Measurements from ENCODE around the gene FAM53B.

FAM53B gene

DNA sequence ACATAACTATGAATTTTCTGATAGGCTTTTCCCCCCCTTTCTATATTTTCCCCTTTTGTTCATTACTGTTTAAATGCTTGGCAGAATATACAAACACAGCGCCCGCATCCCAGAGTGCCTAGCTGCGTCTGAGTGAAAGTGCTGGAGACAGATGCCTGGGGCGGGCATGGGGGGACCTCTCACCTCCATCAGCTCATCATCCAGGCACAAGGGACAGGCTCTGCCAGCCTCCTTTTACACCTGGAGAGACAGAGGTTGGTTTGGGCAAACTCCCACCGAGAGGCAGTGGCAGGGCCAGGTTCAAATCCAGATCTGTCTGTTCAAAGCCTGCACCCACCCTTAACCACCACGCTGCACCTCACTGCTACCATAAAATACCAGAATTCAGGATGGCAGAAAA, 104.5 kb downstream of the FAM53B start:
- DNase-seq (ENCODE audit: low read depth in 2 of 2) = no peak
- H3K4me3 ChIP-seq (replicated peaks in 1 of 2; ENCODE audit: low read depth in 2 of 2, low read length in 2 of 2) = no peak overlapping the region
- TF ChIP-seq, protein P1, sequence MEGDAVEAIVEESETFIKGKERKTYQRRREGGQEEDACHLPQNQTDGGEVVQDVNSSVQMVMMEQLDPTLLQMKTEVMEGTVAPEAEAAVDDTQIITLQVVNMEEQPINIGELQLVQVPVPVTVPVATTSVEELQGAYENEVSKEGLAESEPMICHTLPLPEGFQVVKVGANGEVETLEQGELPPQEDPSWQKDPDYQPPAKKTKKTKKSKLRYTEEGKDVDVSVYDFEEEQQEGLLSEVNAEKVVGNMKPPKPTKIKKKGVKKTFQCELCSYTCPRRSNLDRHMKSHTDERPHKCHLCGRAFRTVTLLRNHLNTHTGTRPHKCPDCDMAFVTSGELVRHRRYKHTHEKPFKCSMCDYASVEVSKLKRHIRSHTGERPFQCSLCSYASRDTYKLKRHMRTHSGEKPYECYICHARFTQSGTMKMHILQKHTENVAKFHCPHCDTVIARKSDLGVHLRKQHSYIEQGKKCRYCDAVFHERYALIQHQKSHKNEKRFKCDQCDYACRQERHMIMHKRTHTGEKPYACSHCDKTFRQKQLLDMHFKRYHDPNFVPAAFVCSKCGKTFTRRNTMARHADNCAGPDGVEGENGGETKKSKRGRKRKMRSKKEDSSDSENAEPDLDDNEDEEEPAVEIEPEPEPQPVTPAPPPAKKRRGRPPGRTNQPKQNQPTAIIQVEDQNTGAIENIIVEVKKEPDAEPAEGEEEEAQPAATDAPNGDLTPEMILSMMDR (IDR thresholded peaks at IDR 0.05; ENCODE audit: low read depth, low read length) = no peak

DNA sequence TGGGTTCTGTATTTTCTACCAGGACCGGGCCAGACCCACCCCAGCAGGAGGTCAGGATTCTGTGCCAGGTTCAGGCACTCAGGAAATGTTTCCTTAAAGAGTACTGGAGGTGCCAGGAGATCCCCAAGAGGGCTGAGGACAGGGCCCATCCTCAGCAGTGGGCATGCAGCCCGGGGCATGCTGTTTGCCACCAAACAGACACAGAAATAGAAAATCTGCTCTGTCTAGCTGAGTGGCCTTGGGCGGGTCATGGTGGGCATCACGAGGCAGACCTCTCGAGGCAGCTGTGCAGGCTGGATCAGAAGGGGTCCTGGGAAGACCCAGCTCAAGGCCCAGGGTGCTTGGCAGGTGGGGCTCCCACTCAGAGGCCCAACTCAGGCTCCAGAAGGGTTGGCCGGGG, 105.0 kb downstream of the FAM53B start:
- DNase-seq (ENCODE audit: low read depth in 2 of 2) = no peak
- no peak overlapping the region for H3K4me3 ChIP-seq (replicated peaks in 1 of 2; ENCODE audit: low read depth in 2 of 2, low read length in 2 of 2)
- TF ChIP-seq, protein P1 (IDR thresholded peaks at IDR 0.05; ENCODE audit: low read depth, low read length) = no peak

DNA sequence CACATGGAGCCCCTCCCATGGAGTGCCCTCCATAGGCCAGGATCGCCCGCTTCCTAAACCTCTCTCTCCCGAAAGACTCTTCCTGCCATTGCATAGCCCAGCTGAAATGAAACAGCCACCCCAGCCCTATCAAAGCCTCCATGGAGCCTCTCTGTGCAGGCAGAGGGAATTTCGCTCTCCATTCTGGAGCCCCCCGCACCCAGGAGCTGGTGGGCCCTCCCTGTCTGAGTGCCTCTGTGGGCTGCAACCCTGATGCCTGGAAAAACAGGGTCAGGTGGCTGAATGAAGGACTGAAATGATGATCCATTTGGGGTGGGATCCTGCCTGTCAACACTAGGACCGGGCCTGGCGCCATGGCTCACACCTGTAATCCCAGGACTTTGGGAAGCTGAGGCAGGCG, 106.4 kb downstream of the FAM53B start:
- no peak for DNase-seq (ENCODE audit: low read depth in 2 of 2)
- H3K4me3 ChIP-seq (replicated peaks in 1 of 2; ENCODE audit: low read depth in 2 of 2, low read length in 2 of 2) = no peak overlapping the region
- TF ChIP-seq, protein P1 (IDR thresholded peaks at IDR 0.05; ENCODE audit: low read depth, low read length) = no peak

DNA sequence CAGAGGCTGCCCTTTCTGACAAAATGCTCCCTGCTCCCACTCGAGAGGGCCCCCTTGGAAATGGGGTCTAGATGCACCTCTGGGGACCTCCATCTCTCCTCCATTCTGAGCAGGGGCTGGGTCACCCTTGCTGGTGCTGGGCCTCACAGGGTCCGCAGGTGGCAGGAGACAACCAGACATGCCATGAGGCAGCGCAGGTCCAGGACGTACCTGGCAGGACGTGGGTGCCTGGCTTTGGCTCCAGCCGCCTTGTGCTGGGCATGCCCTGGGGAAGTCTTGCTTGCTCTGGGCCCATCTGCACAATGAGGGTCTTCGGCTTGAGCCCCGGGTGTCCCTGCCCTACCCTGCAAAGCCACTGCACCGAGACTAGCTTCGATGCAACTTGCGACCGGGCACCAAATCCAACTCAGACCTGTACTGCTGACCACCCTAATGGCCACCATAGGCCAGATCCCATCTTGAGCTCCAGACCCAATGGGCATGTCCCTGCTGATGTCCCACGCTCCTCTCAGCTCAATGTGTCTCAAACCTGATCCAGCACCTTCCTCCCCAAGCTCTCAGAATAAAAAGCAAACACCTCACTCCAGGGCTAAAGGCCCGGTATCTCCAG, 107.0 kb downstream of the FAM53B start:
- H3K4me3 ChIP-seq (replicated peaks in 1 of 2; ENCODE audit: low read depth in 2 of 2, low read length in 2 of 2) = no peak overlapping the region
- no peak for DNase-seq (ENCODE audit: low read depth in 2 of 2)
- TF ChIP-seq, protein P1 (IDR thresholded peaks at IDR 0.05; ENCODE audit: low read depth, low read length) = no peak

DNA sequence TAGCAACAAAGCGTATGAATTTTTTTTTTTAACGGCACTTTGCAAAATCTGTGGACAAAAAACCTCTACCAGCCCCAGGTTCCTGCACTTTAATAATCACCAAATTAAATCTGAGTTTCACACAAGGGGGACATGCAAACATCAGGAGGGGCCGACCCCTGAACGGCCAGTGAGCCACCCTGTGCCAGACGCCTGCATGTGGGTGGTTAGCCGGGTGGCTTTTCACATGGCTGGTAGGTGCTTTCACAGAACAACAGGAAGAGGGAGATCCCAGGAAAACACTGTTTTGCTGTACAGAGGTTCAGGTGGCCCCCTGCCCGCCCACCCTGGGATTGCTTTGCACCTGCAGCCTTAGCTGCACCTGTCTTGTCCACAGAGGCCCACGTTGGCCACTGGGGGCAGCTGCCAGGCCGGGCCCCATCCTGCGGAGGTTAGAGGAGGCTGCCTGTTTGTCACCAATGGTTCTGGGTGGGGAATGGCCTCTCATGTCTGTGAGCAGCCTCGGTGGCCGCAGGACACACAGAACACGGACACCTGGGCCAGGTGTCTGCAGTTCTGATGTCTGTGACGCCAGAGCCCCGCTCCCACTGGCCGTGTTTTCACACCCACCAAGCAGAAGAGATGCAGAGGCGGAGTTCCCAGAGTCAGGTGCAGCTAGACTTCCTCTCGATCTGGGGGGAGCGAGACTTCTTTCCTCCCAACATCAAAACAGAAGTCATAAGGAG, 107.7 kb downstream of the FAM53B start:
- TF ChIP-seq, protein P1 (IDR thresholded peaks at IDR 0.05; ENCODE audit: low read depth, low read length) = no peak
- DNase-seq (ENCODE audit: low read depth in 2 of 2) = no peak

DNA sequence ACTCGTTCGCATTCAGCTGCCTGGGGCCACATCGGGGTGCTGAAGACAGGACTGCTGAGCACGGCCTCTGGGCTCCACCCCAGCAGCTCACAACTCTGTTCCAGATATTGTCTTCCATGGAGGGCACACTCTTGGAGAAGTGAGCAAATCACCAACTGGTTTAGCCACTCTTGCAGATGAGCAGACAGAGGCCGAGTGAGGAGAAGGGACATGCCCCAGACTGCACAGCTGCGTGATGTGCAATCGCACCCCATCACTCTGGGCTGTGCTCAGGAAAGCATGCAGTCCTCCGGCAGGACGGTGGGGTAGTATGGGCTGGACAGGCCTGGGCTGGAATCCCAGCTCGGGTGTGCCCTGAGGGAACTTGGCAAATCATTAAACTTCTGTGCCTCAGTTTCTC, 111.6 kb downstream of the FAM53B start:
- DNase-seq (ENCODE audit: low read depth in 2 of 2) = no peak
- no peak overlapping the region for H3K4me3 ChIP-seq (replicated peaks in 1 of 2; ENCODE audit: low read depth in 2 of 2, low read length in 2 of 2)

More for the DNA sequence above, 107.7 kb downstream of the FAM53B start:
- no peak overlapping the region for H3K4me3 ChIP-seq (replicated peaks in 1 of 2; ENCODE audit: low read depth in 2 of 2, low read length in 2 of 2)

More for the DNA sequence above, 111.6 kb downstream of the FAM53B start:
- TF ChIP-seq, protein P1 (IDR thresholded peaks at IDR 0.05; ENCODE audit: low read depth, low read length) = no peak
